ENCODE results near the gene CEP152.

CEP152 gene

DNA sequence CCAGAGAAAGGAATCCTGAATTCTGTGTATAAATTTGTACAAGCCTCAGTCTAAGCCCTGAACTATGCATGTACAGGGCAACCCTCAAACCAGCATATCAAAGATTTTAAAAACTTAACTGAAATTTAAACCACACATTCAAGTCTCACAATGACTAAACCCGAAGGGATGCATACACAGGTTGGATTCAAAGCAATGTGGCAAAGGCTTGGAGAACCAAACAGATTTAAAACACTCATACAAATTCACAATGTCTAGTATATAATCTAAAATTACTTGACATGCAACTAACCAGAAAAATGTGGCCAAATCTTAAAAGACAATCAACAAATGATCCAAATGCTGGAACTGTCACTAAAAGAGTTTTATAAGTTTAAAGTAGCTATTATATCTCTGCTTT, 36.4 kb downstream of the CEP152 start:
- Histone ChIP-seq H3K36me3 (replicated peaks; ENCODE audit: insufficient read depth, low read length) (no peaks in the 10 kb centered on the region), H3K4me1 (ENCODE audit: low read length) (no peaks in the 10 kb centered on the region), H3K79me2 (ENCODE audit: low read length) (no peaks in the 10 kb centered on the region), H3K9me2 (replicated peaks; ENCODE audit: insufficient read depth, low read length) (no peaks in the 10 kb centered on the region), H3K27ac (ENCODE audit: low read length) (no peak overlapping the region), H4K20me1 (ENCODE audit: insufficient read depth, low read length) (no peaks in the 10 kb centered on the region), H2AFZ (ENCODE audit: low read length) (no peak overlapping the region), H3F3A (ENCODE audit: insufficient read depth, low read length) (no peaks in the 10 kb centered on the region), H3K4me2 (ENCODE audit: low read depth, low read length) (no peak overlapping the region), H3K27me3 (replicated peaks; ENCODE audit: insufficient read depth, low read length) (no peaks in the 10 kb centered on the region), H3K9ac (ENCODE audit: low read length) (no peak overlapping the region), H3K4me3 (ENCODE audit: low read length) (no peak overlapping the region), H3K9me3 (replicated peaks; ENCODE audit: insufficient read depth, low read length) (no peaks in the 10 kb centered on the region)
- TF ChIP-seq, protein P1, sequence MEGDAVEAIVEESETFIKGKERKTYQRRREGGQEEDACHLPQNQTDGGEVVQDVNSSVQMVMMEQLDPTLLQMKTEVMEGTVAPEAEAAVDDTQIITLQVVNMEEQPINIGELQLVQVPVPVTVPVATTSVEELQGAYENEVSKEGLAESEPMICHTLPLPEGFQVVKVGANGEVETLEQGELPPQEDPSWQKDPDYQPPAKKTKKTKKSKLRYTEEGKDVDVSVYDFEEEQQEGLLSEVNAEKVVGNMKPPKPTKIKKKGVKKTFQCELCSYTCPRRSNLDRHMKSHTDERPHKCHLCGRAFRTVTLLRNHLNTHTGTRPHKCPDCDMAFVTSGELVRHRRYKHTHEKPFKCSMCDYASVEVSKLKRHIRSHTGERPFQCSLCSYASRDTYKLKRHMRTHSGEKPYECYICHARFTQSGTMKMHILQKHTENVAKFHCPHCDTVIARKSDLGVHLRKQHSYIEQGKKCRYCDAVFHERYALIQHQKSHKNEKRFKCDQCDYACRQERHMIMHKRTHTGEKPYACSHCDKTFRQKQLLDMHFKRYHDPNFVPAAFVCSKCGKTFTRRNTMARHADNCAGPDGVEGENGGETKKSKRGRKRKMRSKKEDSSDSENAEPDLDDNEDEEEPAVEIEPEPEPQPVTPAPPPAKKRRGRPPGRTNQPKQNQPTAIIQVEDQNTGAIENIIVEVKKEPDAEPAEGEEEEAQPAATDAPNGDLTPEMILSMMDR (IDR thresholded peaks at IDR 0.05; ENCODE audit: low read length) = no peak
- no peak for TF ChIP-seq EZH2 (optimal IDR thresholded peaks at IDR 0.05; ENCODE audit: low read depth, low read length)
- TF ChIP-seq EZH2phosphoT487 (IDR thresholded peaks at IDR 0.05; ENCODE audit: low read length) = no peak
- DNase-seq = no peak

DNA sequence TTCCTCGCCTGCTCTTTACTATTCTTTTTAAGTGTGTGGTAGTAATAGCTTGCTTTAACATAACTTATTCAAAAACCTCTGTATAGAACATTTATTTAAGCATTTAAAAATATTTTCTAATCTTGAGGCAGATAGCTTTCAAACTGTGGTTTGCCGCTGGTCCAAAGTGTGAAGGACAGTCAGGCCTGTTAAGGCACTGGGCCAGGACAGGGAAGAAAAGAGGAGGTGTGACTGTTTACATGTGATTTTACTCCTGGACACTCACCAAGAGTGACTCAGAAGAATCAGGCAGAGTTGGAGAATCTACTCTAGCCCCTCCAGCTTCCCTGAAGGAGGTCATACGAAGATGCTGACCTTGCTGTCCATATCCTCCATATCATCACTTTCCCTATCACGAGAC, 44.7 kb downstream of the CEP152 start:
- H3K4me2 ChIP-seq (ENCODE audit: low read depth, low read length) = no peak overlapping the region
- no peaks in the 10 kb centered on the region for H4K20me1 ChIP-seq (ENCODE audit: insufficient read depth, low read length)
- TF ChIP-seq EZH2phosphoT487 (IDR thresholded peaks at IDR 0.05; ENCODE audit: low read length) = no peak
- TF ChIP-seq, protein P1 (IDR thresholded peaks at IDR 0.05; ENCODE audit: low read length) = no peak
- no peak for TF ChIP-seq EZH2 (optimal IDR thresholded peaks at IDR 0.05; ENCODE audit: low read depth, low read length)
- DNase-seq = no peak
- H3K27me3 ChIP-seq (replicated peaks; ENCODE audit: insufficient read depth, low read length) = no peaks in the 10 kb centered on the region
- no peaks in the 10 kb centered on the region for H3K4me1 ChIP-seq (ENCODE audit: low read length)
- H3K27ac ChIP-seq (ENCODE audit: low read length) = no peak overlapping the region
- H3K79me2 ChIP-seq (ENCODE audit: low read length) = no peaks in the 10 kb centered on the region
- no peak overlapping the region for H3K4me3 ChIP-seq (ENCODE audit: low read length)
- H3K9ac ChIP-seq (ENCODE audit: low read length) = no peak overlapping the region
- no peaks in the 10 kb centered on the region for H3F3A ChIP-seq (ENCODE audit: insufficient read depth, low read length)
- no peaks in the 10 kb centered on the region for H3K9me3 ChIP-seq (replicated peaks; ENCODE audit: insufficient read depth, low read length)
- no peaks in the 10 kb centered on the region; the same call in none of the 2 replicates for H3K36me3 ChIP-seq (replicated peaks; ENCODE audit: insufficient read depth, low read length)
- H2AFZ ChIP-seq (ENCODE audit: low read length) = no peak overlapping the region
- no peaks in the 10 kb centered on the region for H3K9me2 ChIP-seq (replicated peaks; ENCODE audit: insufficient read depth, low read length)

DNA sequence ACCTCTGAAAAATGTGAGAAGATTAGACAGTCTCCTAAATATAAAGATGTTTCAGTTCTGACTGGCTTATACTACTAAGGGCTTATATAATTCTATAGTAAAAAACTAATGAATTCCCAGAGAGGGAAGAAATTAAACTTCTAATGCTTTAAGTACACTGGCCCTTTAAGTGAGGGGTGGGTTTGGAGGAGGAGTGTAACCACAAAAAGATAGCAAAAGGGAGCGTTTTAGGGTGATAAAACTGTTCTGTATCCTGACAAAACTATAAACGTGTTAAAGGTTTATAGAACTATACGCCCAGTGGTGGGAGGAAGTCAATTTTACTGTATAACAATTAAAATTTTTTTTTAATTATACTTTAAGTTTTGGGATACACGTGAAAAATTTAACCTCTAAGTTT, 45.8 kb downstream of the CEP152 start:
- H3K27ac ChIP-seq (ENCODE audit: low read length) = no peak overlapping the region
- H3K79me2 ChIP-seq (ENCODE audit: low read length) = no peaks in the 10 kb centered on the region
- H3K36me3 ChIP-seq (replicated peaks; ENCODE audit: insufficient read depth, low read length) = peaks cover 5% of the 10 kb centered on the region
- no peak overlapping the region for H3K9ac ChIP-seq (ENCODE audit: low read length)
- TF ChIP-seq, protein P1 (IDR thresholded peaks at IDR 0.05; ENCODE audit: low read length) = no peak
- TF ChIP-seq EZH2phosphoT487 (IDR thresholded peaks at IDR 0.05; ENCODE audit: low read length) (no peak), EZH2 (optimal IDR thresholded peaks at IDR 0.05; ENCODE audit: low read depth, low read length) (no peak)
- no peak overlapping the region for H3K4me2 ChIP-seq (ENCODE audit: low read depth, low read length)
- H3K27me3 ChIP-seq (replicated peaks; ENCODE audit: insufficient read depth, low read length) = no peaks in the 10 kb centered on the region
- no peak for DNase-seq
- H2AFZ ChIP-seq (ENCODE audit: low read length) = no peak overlapping the region
- no peaks in the 10 kb centered on the region for H3K4me1 ChIP-seq (ENCODE audit: low read length)
- H3K4me3 ChIP-seq (ENCODE audit: low read length) = no peak overlapping the region
- no peaks in the 10 kb centered on the region for H4K20me1 ChIP-seq (ENCODE audit: insufficient read depth, low read length)
- H3K9me2 ChIP-seq (replicated peaks; ENCODE audit: insufficient read depth, low read length) = no peaks in the 10 kb centered on the region
- H3K9me3 ChIP-seq (replicated peaks; ENCODE audit: insufficient read depth, low read length) = no peaks in the 10 kb centered on the region
- no peaks in the 10 kb centered on the region for H3F3A ChIP-seq (ENCODE audit: insufficient read depth, low read length)

Data from MM.1S (cell line).